Anterior cingulate cortex (tissue), 58 donors: Measurements from ENCODE around the gene TNRC6B.
"Not testable (repeated sequence)": the region's sequence is repeated elsewhere in the genome, so short reads cannot be mapped to it uniquely, and the experiment has no call there.

Experiments
- DNase-seq, 58 donors: peaks; one replicate each; lab custom pipeline; 2025; lab: John Stamatoyannopoulos, UW

Gene TNRC6B

DNA sequence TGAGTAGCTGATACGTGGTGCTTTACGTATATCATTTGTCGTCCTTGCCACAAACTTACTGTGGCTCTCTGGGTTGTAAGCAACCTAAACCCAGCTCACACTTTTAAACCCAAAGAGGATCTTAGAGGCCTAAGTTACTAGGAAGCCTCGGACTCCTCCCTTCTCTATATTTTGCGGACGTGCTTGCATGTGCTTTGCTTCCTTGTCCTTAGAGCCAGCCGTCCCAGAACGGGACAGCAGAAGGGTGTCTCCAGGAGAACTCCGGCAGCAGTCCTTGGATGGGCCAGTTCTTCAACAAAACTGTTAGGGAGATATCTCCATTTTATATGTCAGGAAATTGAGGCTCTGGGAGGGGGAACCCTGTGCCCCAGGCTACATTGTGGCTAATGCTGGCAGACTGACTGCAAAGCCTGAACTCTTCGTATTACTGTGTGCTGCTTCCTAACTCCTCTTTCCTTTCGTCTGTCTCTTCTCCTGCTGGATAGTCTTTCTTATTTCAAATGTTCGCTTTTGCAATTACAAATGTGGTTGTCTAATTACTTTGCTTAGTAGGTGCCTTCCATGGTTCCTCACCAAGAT is 33.8 kb downstream of the TNRC6B start:
- DNase-seq = no peak

DNA sequence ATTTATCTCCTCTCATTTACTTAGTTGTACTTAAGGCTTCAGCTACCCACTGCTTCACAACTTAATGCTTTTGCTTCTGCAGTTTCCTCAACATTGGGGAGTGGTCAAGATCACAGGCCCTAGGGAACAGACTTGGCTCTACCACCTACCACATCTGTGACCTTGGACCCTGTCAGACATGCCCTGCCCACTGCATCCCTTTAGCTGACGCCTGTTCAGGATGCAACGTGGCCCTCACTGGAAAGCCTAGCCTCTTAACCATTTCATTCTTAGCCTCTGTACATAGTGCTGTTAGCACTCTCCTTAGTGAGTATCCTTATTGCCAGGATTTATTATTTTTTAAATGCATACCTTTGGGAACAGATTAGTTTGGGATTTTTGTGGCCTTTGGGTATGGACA is 34.4 kb downstream of the TNRC6B start:
- DNase-seq = no peak

DNA sequence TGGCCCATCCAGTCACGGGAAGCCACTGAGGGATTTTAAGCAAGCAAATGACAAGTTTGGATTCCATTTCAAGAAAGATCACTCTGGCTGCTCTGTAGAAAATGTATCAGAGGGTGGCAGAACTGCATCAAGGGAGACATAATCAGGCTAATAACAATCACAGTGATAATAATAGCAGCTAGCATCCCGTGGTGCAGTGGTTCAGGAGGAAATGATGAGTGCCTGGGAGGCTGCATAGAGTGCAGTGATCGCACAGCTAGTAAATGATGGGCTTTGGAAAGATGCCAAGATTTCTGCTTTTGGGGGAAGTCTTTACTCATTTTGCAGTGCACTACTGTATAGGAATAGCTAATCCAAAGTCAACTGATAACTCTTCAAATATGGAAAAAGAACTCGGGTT is 35.8 kb downstream of the TNRC6B start:
- DNase-seq = no peak

DNA sequence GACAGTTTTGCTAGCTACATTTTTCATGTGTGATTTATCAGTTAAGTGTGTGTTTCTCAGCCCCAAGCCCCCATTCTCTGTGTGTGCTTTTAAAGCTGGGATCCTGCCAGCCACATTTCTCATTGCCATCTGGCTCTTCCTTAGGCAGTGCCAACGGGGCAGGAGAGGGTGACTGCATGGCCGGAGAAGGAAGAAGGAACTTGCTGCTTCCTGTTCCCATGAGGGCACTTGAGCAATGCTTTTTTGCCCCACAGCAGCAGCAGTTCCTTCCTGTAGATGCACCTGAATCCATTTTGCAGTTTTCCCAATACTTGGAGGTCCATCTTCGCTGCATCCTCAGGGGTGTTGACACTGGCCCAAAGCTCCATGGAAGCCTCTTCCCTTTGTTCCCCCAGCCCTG is 37.5 kb downstream of the TNRC6B start:
- peak in 6 of 58 donors; percentile 11 to 29 (median 20) for DNase-seq

DNA sequence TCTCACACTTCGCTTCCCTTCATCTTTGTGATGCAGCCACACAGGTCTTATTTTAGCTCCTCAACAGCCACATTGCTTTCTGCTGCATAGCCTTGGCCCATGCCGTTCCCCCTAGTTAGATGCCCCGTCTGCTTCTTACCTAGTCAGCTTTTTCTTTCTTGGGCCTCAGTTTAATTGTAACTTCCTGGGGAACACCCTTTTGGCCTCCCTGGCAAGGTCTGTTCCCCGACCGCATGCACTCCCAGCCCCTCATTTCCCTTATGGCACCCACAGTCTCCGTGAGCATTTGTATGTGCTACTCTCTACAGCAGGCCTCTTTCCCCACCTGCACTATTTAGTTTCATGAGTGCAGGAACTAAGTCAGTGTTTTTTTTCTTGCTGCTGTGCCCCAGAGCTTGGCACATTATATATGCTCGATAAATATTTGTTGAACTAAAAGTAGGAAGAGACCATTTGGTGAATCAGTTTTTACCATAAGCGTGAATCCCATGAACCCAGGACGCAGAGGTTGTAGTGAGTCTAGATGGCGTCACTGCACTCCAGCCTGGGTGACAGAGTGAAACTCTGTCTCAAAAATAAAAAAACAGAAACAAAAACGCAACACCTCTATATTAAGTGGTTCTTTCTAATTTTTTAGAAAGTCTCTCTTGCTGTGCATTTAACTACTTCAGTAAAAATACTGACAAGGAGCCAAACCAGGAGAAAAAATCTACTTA is 38.5 kb downstream of the TNRC6B start:
- DNase-seq = no peak

GRCh38 chr22:40218152-40218551 is 40.4 kb downstream of the TNRC6B start:
- no peak for DNase-seq

- no peak for DNase-seq
Measured at GRCh38 chr22:40218723-40219294, 41.1 kb downstream of the TNRC6B start.

DNA sequence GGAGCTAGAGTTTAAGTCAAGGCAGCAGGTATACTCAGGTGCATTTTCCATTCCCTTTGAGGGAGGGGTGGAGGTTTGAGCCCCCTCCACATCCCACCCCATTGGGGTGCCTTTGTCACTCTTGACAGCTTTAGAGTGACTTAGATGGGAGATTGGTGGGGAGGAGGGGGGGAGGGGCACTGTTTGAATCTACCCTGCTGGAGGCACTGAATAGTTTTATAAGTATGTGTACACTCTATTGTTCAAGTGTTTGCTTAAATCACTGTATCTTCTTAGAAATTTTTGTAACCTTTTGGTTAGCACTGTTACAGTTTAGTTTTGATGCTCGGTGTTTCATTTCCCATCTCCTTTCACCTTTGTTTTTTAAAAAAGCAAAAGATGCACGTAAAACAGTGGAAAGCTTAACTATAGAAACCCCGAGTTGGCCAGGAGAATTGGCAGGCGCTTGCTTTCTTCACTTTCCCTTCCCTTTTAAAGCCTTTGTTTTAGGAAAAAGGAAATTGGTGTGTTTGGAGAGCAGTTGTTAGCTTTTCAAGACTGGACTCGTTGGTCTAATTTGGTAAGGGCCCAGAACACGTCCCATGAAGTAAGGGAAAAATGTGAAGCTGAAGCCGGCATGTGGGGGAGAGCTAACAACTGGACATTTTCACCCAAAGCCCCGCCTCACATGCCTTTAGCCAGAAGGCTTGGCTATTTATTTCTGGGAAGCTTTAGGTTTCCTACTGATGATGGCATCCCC is 42.8 kb downstream of the TNRC6B start:
- DNase-seq = no peak

DNA sequence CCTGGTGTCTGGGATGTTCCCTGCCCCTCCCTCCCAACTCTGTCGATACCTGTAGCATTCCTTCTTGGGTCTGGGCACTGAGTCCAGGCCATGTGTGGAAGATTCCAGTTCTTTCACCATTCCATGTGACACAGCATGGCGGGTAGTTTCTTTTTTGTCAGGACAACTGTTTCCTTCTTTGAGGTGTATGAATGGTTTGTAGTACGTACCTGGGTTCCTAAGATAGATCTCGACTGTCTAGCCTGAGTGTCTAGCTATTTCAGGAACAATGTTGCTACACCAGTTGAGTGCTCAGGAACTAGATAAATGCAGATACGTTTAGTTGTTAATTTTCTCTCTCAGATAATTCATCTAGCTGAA is 43.3 kb downstream of the TNRC6B start:
- no peak for DNase-seq

GRCh38 chr22:40222979-40223378 is 45.3 kb downstream of the TNRC6B start:
- DNase-seq = not testable (repeated sequence)

GRCh38 chr22:40224702-40225101 is 47.0 kb downstream of the TNRC6B start:
- no peak for DNase-seq

- DNase-seq = no peak
Measured at GRCh38 chr22:40226620-40227019, 48.9 kb downstream of the TNRC6B start.

- no peak for DNase-seq
Measured at GRCh38 chr22:40231618-40232313, 54.0 kb downstream of the TNRC6B start.

GRCh38 chr22:40232624-40233023 is 54.9 kb downstream of the TNRC6B start:
- no peak for DNase-seq

DNA sequence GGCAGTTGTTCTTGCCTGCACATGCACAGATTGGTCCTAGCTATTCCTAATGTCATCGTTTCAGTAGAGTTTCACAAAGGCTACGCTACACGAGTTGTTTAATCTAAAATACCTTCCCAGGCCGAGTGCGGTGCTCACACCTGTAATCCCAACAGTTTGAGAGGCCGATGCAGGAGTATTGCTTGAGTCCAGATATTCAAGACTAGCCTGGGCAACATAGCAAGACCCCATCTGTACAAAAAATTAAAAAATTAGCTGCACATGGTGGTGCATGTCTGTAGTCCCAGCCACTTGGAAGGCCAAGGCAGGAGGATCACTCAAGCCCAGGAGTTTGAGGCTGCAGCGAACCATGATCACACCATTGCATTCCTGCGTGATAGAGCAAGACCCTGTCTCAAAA is 56.2 kb downstream of the TNRC6B start:
- no peak for DNase-seq

GRCh38 chr22:40234658-40235057 is 56.9 kb downstream of the TNRC6B start:
- no peak for DNase-seq

- DNase-seq = no peak
Measured at GRCh38 chr22:40235308-40235707, 57.6 kb downstream of the TNRC6B start.

- DNase-seq = no peak
Measured at GRCh38 chr22:40236131-40236665, 58.5 kb downstream of the TNRC6B start.

GRCh38 chr22:40237241-40237640 is 59.5 kb downstream of the TNRC6B start:
- DNase-seq = no peak

DNA sequence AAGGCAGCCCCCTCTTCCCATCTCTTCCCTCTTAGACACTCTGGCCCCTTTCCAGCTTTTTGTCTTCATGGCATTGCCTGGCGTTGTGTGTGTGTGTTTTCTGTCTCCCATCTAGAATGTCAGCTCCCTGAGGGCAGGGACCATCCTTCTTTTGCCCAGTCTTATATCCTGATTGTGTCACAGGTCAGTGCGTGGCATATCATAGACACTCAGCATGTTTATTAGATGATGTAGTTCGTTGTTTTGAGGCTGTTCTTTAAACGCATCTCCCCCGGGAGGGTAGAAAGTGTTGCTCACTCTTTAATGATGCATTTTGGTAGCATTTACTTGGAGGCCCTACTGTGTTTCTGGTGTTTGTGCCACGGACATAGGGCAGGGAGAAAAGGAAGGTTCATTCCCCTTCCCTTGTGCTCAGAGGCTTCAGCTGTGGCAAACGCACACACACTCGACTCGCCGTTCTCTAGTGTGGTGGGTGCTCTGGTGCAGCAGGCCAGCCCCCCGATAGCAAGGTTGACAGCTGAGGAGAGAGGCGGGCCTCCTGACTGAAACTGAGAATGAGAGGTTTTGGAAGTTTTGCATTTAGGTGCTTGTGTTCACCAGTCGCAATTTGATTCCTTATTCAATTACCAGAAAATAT is 60.2 kb downstream of the TNRC6B start:
- no peak for DNase-seq
